HL-60/S4 (cell line): Measurements from ENCODE around the gene DSC1.
"Not testable (repeated sequence)": the region's sequence is repeated elsewhere in the genome, so short reads cannot be mapped to it uniquely, and the experiment has no call there.

Experiments used
- in situ Hi-C: fragments of 300-500 bp; cut with MboI; formaldehyde crosslinking; loops from 2 replicates; pipeline ENCODE4 v1.14.3; 2022; ENCODE audit warnings: low sequenced_read_pairs

Gene DSC1

DNA sequence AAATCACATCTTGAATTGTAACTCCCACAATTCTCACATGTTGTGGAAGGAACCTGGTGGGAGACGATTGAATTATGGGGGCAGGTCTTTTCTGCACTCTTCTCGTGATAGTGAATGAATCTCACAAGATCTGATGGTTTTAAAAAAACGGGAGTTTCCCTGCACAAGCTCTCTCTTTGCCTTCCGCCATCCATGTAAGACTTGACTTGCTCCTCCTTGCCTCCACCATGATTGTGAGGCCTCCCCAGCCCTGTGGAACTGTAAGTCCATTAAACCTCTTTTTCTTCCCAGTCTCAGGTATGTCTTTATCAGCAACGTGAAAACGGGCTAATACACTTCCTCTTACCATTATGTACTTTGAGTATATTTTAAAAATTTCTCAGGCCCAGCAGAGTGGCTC is 14.7 kb upstream of the DSC1 start:
- in situ Hi-C loops = not testable (repeated sequence)

DNA sequence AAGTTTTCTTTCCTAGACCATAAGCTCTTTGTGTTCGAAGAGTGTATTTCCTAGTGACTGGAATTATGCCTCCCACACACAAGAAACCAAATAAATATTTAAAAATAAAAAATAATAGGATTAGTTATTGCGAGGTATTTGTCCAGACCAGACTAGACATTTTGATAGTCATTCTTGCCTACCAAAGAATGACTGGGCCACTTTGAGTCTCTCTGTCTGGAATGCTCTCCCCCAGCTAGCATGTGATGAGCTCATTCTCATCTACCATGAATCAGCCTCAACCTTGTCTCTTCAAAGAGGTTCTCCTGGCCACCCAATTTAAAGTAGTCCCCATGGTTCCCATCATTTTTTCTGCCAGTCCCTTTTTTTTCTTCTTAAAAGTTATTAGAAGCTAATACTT is 13.9 kb upstream of the DSC1 start:
- in situ Hi-C loops = no loop called here

DNA sequence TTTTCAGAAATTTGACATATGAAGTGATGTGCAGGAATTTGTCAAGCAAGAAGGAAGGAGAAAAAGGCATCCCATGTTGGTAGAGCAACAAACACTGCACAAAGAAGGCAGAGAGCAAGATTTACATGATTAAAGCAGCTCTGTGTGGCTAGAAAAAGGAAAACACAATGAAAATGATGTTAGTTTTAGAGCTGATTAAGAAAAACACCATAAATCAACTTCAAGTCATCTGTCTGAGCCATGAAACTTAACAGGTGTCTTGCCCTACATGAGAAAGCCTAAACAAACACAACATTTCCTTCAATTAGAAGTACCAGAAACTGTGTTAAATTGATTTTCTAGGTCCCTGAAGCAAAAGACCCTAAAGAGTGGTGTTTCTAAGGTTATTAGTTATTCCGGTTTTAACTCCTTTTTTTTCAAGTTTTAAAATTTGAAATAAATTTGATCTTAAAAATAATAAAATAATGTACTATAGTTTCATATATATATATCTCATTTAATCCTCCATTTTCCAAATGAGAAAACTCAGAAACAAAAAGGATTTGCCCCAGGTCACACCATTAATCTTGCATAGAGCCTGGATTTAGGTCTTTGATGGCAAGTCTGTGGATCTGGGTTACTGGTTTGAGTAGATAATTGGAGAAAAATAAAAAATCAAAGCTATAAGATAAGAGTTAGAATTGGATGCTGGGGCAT is 8.6 kb upstream of the DSC1 start:
- in situ Hi-C loops = no loop called here

DNA sequence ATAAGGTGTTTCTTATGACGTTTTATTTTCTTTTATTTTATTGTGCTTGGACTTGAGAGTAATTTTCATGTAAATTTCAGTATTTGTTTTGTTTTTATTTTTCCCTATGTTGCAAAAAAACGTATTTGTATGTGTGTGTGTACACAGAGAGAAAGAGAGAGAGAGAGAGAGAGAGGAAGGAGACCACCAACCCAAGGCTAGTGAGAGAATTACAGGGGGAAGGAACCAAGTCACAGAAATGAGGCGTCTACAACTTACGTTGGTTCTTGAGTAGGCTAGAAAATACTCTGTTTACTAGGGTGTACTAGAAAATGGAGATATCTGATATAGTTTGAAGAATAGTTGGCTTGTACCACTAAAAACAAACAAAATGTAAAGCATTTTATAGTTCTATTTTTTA is 7.7 kb upstream of the DSC1 start:
- in situ Hi-C loops = no loop called here

DNA sequence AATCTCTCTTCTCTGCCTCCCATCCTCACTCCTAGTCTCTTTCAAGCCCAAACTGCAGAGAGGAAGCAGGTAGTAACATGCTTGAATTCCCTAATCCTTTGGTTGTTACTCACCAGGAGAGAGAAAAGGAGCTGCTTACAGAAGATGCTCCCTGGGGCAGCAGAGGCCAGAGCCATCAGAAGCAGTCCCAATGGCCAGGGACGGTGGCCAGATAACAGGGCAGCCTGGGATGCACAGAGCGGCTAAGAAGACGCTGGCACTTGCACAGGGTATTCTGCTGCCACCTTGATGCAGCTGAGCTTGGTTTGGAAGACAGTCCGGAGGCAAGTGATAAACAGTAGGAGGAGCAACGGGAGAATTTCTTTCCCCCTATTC is 250 bp downstream of the DSC1 start:
- in situ Hi-C loops = no loop called here

DNA sequence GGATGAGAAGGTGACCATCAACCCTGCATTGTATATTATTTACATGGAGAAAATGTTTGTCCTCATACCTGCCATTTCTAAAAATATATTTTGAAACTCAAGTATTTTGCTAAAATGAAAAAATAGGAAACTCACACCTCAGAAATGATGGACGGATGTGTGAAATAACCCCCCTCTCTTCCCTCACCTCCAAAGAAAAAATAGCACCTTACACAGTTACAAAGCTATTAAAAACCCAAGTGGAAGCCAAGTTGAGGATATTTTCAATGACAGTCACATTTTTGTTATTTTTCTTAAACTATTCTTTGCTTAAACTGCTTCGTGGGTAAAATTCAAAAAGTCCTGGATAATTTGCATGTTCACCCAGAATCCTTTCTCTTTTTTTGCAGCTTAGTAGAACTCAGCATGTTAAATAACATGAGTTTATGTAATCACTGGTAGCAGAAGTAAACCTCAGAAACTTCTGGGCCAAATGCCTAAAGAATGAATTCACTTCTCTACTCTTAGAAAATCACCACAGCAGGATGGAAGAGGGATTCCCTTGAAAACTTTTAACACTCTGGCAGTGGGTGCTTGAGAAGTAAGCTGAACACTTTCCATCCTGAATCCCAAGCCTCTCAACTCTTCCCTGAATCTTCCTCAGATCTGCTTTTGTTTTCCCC is 768 bp downstream of the DSC1 start:
- in situ Hi-C loops = no loop called here

DNA sequence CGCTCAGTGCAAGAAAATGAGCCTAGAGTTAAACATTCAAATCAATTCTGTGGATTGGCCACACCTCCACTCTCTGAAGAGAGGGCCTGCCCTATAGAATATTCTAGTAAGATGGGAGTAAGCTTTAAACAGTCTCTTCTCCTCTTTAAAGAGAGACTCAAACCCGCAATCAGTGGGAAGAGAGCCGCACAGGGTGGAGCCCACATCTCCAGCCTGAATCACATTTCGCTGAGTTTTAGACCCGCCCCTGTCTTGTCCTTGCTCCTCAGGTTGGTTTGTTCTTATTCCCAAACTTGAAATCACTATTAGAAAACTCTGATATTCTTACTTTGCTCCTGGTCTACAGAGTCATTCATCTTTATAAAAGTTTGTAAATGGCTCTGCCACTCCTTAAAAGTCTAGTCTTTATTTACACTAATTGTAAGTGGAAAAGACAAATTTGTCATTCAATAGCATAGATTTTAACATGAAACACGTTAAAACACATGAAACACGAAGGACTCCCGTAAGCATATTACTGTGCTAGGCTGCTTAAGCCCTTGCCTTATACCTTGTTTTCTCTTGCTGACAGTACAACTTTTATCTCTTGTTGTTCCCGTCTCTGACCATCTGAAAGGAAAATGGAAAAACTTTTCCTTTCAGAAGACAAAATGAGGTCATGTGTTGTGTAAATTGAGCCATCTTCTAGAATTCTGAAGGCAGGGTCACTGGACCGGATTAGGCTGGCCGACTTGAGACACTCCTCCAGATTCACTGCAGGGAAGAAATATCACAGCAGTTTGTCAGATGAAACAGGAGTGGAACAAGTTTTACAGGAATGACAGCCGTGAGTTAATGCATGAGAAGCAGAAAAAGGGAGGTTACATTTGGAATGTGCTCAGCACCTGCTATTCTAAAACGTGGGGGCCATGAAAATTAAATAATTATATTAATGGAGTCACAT is 5.6 kb downstream of the DSC1 start:
- in situ Hi-C loops = no loop called here

DNA sequence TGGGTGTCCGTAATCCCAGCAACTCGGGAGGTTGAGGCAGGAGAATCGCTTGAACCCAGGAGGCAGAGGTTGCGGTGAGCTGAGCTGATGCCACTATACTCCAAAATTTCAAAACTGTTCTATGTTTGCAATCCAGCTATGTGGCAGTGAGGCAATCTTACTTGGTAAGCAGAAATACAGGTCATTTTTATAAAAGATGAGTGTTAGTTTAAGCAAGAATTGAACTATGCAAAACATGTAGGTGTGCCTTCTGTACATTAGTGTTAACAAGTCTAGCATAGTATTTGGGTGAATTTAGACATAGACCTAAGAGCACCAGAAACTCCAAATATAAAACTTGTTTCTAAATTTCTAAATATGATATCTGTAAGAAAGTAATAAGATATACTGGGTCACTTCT is 7.2 kb downstream of the DSC1 start:
- in situ Hi-C loops = no loop called here

DNA sequence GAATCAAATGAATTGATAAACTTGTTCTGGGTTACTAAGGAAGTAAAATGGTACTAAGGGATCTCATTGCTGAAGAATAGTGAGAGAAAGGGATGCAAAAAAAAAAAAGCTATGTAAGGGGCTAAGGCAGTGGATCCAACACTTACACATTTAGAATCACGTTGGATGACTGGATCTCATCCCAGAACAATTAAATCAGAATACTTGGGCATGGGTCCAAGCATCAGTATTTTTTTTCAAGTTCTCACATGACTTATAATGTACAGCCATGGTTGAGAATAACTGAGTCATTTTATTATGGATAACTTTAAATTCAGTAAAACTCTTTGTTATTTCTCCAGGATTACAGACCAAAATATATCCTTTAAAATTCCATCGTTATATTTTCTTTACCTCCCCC is 8.5 kb downstream of the DSC1 start:
- in situ Hi-C loops = no loop called here

DNA sequence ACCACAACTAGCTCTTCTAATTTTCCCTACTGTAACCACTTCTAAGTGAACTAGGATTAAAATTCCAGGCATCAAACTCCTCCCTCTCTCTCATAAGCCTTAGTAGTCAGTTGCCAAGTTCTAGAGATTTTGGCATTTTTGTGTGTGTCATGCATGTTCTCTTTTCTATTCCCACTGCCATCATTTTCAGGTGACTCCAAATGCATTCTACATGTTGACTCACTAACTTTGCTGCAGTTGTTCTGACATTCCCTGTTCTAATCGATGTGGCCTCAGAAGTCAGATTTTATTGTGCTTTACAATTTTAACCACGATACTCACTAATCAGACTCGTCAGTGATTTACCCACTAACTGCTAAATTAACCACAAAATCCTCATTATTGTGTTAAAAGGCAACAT is 13.3 kb downstream of the DSC1 start:
- in situ Hi-C loops = no loop called here

DNA sequence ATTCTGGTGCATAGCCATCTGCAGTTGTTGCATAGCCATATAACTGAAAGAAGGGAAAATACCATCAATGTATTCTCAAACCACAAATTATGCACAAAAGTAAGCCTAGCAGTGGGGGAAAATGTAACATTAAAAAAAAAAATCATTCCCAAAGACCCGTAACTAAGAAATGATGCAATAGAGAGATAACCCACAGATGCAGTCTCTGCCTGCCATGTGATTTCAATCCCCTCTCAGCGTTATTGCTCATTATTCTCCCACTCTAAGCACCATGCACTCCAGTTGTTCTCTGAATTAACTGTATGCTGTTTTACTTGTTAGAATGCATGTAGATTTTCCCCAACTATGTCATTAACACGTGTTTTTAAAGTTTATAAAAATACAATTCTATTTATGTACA is 14.1 kb downstream of the DSC1 start:
- in situ Hi-C loops = no loop called here

DNA sequence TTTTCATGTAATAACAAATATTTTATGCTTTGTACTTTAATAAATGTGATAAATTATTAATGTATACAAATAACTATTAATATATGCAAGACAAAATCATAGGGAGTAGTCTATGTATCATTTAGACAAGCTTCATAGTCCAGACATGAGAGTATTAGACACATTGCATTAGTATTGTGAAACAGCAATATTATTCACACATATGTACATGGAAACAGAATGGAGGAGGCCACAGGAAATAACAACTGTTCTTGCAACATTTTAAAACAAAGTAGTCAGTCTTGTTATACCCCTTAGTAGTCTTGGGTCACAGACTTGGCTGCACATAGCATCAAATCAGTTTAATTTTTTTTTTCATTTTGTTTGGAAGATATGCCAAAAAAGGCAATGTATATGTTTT is 15.8 kb downstream of the DSC1 start:
- in situ Hi-C loops = no loop called here

DNA sequence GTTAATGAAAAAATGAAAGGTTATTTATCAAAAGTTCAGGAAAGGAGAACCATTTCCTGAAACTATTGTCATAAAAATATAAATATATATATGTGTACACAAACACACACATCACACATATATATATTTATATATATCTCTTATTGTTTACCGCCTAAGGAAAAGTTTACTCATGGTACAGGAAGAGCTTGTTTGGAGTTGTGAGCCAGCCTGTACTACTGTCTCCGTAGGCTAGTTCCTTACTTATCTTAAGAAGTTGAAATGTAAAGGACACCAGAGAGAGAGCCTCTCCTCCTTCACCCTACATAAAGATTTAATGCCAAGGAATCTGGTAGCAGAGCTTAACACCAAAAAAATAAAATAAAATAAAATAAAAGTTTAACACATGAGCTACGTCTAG is 19.6 kb downstream of the DSC1 start:
- in situ Hi-C loops = no loop called here

DNA sequence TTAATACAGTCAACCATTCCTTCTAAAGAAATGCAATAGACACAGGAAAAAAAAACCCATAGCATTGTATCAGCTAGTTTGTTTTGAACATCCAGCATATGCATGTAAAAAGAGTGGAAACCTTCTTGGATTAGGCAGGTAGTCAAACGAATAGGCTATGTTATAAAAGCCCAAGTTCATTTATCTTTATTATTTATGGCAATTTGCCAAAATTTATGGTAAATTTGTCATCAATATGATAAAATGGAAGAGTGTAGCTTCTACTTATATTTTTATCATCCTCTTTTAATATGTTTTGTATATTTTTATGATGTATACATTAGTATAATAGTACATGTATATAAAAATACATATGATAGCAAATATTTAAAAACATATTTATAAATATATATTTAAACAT is 23.9 kb downstream of the DSC1 start:
- in situ Hi-C loops = no loop called here

DNA sequence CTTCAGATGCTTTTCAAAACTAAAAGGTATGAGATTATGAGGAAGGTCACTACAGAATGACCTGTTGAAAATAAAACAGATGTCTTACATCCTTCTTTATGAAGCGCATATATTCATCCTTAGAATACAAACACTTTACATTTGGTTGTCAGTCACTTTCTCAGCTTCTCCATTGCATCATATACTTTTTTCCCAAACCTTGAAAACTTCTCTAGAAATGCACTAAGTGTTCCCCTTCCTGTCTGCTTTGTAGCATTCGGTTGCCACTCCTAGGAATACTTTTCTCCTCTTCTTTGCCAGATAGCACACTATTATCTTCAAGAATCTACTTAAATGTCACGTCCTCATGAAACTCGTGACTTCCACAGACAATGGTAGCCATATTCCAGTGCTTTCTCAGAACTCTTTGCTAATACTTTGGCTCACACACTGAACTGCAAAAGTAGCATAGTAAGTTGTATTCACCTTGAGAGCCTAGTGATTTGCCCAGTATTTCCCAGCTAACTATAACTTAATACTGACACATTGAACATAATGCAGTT is 27.6 kb downstream of the DSC1 start:
- in situ Hi-C loops = no loop called here

DNA sequence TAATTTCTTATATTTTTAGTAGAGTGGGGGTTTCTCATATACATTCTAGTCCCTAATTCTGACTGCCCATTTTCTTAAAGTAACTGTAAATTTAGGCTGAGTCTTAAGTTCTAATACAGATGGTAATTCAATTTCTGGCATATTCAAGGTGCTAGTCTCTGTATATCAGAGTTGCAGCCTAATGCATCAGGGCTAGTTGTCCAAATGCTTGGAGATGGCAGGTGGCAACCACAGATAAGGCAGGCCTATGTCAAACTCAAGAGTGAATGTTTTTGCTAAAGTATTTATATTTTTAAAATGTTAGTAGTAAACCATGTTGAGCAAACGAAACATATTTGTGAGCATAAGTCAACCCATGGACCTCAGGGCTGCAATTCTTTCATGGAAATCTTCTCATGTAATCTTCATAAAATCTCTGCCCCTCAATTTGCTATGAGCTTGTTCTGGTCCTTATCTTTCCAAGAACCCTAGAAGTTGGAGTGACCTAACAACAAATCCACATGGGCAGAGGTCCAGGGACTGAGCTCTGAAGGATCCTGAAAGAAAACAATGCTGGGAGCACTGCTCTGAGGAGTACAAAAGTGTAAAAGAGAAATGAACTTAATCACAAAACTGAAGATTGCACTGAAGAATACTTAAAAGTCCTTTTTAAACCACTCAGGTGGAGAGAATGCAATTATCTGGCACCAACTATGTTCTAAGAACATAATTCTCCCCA is 33.1 kb downstream of the DSC1 start:
- in situ Hi-C loops = no loop called here

DNA sequence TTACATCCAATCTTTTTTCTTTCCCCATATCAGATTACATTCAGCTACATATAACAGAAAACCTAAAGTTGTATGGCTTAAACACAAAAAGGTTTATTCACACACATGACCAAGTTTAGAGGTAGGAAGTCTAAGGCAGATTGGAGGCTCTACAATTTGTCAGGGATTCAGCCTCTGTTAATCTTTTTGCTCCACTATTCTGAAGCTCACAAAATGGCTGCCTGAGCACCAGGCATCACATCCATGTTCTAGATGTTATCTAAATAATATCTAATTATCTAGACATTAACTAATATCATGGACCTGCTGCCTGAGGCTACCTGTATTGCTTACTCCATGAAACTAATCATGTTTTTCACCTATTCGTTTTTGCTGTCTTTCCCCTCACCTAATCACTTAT is 36.8 kb downstream of the DSC1 start:
- in situ Hi-C loops = no loop called here

DNA sequence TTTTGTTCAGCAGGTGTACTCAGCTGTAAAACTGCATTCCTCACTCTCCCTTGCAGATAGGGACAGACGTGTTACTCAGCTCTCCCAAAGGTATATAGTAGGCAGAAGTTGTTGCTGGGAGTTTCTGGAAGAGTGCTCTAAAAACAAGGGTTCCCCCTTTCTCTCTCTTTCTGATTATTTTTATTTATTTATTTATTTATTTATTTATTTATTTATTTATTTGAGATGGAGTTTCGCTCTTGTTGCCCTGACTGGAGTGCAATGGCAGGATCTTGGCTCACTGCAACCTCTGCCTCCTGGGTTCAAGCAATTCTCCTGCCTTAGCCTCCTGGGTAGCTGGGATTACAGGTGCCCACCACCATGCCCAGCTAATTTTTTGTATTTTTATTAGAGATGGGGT is 39.5 kb downstream of the DSC1 start:
- in situ Hi-C loops = not testable (repeated sequence)

DNA sequence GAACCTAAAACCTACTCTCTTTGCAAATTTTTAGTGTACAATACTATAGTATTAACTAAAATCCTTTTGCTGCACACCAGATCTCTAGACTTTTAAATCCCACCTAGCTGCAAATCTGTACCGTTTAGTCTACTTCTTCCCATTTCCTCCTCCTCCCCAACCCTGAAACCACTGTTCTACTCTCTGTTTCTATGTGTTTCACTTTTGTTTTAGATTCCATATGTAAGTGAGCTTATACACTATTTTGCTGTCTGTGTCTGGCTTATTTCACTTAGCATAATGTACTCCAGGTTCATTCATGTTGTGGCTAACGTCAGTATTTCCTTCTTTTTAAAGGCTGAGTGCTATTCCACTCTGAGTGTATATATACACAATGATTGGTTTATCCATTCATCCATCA is 42.1 kb downstream of the DSC1 start:
- in situ Hi-C loops = no loop called here

DNA sequence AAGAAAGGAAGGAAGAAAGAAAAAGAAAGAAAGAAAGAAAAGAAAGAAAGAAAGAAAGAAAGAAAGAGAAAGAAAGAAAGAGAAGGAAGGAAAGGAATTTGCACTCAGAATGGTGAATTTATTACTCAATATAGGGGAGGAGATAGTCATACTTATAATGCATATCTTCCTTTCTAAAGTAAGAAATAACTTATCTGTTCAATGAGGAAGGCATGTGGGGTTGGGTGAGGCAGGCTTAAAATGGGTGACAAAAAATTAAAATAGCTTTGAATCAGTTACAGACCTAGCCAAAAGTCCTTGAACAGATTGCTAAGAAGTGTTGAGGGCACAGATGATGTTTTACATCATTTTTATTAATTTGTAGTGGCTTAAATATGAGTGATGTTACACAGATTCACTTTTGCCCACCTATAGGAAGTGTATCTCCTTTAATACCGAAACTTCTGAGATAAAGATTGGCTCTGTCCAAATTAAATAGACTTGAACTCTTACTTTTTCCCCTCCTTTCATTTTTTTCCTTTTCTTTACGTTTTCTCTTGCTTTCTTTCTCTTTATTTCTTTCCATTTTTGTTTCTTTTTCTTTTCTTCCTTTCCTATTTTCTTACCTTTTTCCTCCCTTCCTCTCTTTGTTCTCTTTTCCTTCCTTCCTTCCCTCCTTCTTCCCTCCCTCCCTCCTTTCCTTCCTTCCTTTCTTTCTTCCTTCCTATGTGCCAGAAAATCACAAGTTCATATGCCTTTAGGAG is 45.6 kb downstream of the DSC1 start:
- in situ Hi-C loops = no loop called here
